Measurements from ENCODE around the gene NHEJ1. TPM values are rescaled to one million over a fixed set of nuclear protein-coding genes. Genes with fewer than 3 reads are reported as not detected.

The NHEJ1 gene
- total and polyA plus RNA-seq, 11 donors = 3.7 to 17.0 (median 8.0) TPM

- no peak overlapping the region for H3K27ac ChIP-seq
- 92 to 95% (median 94%) methylated on average over 6 of the region's 6 CpGs for WGBS, 4 donors
- DNase-seq (no peak), ATAC-seq (no peak)
- no peak overlapping the region for H3K4me3 ChIP-seq
- H3K36me3 ChIP-seq = peaks cover 0 to 83% (median 63%) of the 10 kb centered on the region in 9 donors
- peaks cover 0 to 3% (median 0%) of the 10 kb centered on the region in 12 donors for H3K9me3 ChIP-seq
- intact Hi-C loops (cut with DNase I) = no loop called here
- no peaks in the 10 kb centered on the region for H3K27me3 ChIP-seq
- no peaks in the 10 kb centered on the region for H3K4me1 ChIP-seq
- TF ChIP-seq CTCF (IDR thresholded peaks at IDR 0.05) (no peak), POLR2A (IDR thresholded peaks at IDR 0.05) (no peak)
Measured at GRCh38 chr2:219142329-219142728, 18.3 kb downstream of the NHEJ1 start.

- peaks cover 0 to 70% (median 48%) of the 10 kb centered on the region in 9 donors for H3K36me3 ChIP-seq
- H3K4me1 ChIP-seq = no peaks in the 10 kb centered on the region
- no peak for DNase-seq
- 96 to 97% (median 96%) methylated on average over 3 of the region's 3 CpGs for WGBS, 4 donors
- ATAC-seq = no peak
- no peak overlapping the region for H3K27ac ChIP-seq
- no peak overlapping the region for H3K4me3 ChIP-seq
- intact Hi-C loops (cut with DNase I) = no loop called here
- H3K27me3 ChIP-seq = no peaks in the 10 kb centered on the region
- peaks cover 0 to 3% (median 0%) of the 10 kb centered on the region in 12 donors for H3K9me3 ChIP-seq
- TF ChIP-seq CTCF (IDR thresholded peaks at IDR 0.05) (no peak), POLR2A (IDR thresholded peaks at IDR 0.05) (no peak)
Measured at GRCh38 chr2:219140722-219141121, 19.9 kb downstream of the NHEJ1 start.

GRCh38 chr2:219133976-219134375 lies 26.6 kb downstream of the NHEJ1 start:
- intact Hi-C loops (cut with DNase I) = no loop called here
- Histone ChIP-seq H3K36me3 (peaks cover 0 to 15% (median 0%) of the 10 kb centered on the region in 9 donors), H3K9me3 (no peaks in the 10 kb centered on the region), H3K27me3 (no peaks in the 10 kb centered on the region), H3K4me1 (peaks cover 0 to 3% (median 0%) of the 10 kb centered on the region in 12 donors), H3K27ac (no peak overlapping the region), H3K4me3 (no peak overlapping the region)
- DNase-seq (no peak), ATAC-seq (no peak)
- TF ChIP-seq CTCF (IDR thresholded peaks at IDR 0.05) (no peak), POLR2A (IDR thresholded peaks at IDR 0.05) (no peak)
- WGBS, 4 donors = 91 to 95% (median 93%) methylated on average over 4 of the region's 4 CpGs

- Histone ChIP-seq H3K9me3 (no peaks in the 10 kb centered on the region), H3K27ac (no peak overlapping the region), H3K4me3 (no peak overlapping the region), H3K4me1 (peaks cover 0 to 16% (median under 1%) of the 10 kb centered on the region in 12 donors), H3K36me3 (peaks cover 0 to 14% (median 0%) of the 10 kb centered on the region in 9 donors), H3K27me3 (no peaks in the 10 kb centered on the region)
- no peak for ATAC-seq
- TF ChIP-seq CTCF (IDR thresholded peaks at IDR 0.05) (no peak), POLR2A (IDR thresholded peaks at IDR 0.05) (no peak)
- intact Hi-C loops (cut with DNase I) = no loop called here
- no peak for DNase-seq
- 80 to 82% (median 82%) methylated on average over 4 of the region's 4 CpGs for WGBS, 4 donors
Measured at GRCh38 chr2:219131744-219132143, 28.9 kb downstream of the NHEJ1 start.

All from heart left ventricle (tissue), 16 donors.